ENCODE data around the gene SDC3. TPM values are rescaled to one million over a fixed set of nuclear protein-coding genes. Genes with fewer than 3 reads are reported as not detected.
"Not testable (repeated sequence)": the region's sequence is repeated elsewhere in the genome, so short reads cannot be mapped to it uniquely, and the experiment has no call there.

The SDC3 gene
- total RNA-seq, 1 donor from 2014 or later, result 51.9 TPM

GRCh38 chr1:30950700-30951099 lies 42.1 kb upstream of the SDC3 start:
- no peak overlapping the region for H3K27ac ChIP-seq
- H3K27me3 ChIP-seq, result no peaks in the 10 kb centered on the region
- DNase-seq (ENCODE audit: low spot score in 2 of 2), result no peak
- H3K9me3 ChIP-seq, result no peaks in the 10 kb centered on the region
- no peak for TF ChIP-seq CTCF (IDR thresholded peaks at IDR 0.05)
- H3K4me1 ChIP-seq, result no peaks in the 10 kb centered on the region
- H3K4me3 ChIP-seq, result no peak overlapping the region
- peaks cover 71 to 81% of the 10 kb centered on the region in 2 donors for H3K36me3 ChIP-seq
- intact Hi-C loops (cut with DNase I), result no loop called here

- no peak for DNase-seq (ENCODE audit: low spot score in 2 of 2)
- no peaks in the 10 kb centered on the region for H3K4me1 ChIP-seq
- no peaks in the 10 kb centered on the region for H3K9me3 ChIP-seq
- H3K4me3 ChIP-seq, result no peak overlapping the region
- H3K27me3 ChIP-seq, result no peaks in the 10 kb centered on the region
- no peak overlapping the region for H3K27ac ChIP-seq
- H3K36me3 ChIP-seq, result peaks cover 76 to 88% of the 10 kb centered on the region in 2 donors
- TF ChIP-seq CTCF (IDR thresholded peaks at IDR 0.05), result no peak
- intact Hi-C loops (cut with DNase I), result no loop called here
Observed at GRCh38 chr1:30950053-30950452, 41.5 kb upstream of the SDC3 start.

- H3K27ac ChIP-seq; DNase-seq (ENCODE audit: low spot score in 2 of 2); H3K9me3 ChIP-seq; intact Hi-C loops (cut with DNase I); H3K4me1 ChIP-seq; H3K4me3 ChIP-seq; H3K27me3 ChIP-seq: not testable (repeated sequence)
- peaks cover 79 to 90% of the 10 kb centered on the region in 2 donors for H3K36me3 ChIP-seq
Observed at GRCh38 chr1:30949487-30949838, 40.9 kb upstream of the SDC3 start.

GRCh38 chr1:30948813-30949486 lies 40.4 kb upstream of the SDC3 start:
- H3K27ac ChIP-seq; H3K4me3 ChIP-seq; DNase-seq (ENCODE audit: low spot score in 2 of 2); H3K4me1 ChIP-seq; H3K27me3 ChIP-seq; intact Hi-C loops (cut with DNase I); H3K9me3 ChIP-seq: not testable (repeated sequence)
- H3K36me3 ChIP-seq, result peaks cover 78 to 88% of the 10 kb centered on the region in 2 donors

GRCh38 chr1:30948278-30948677 lies 39.7 kb upstream of the SDC3 start:
- DNase-seq (ENCODE audit: low spot score in 2 of 2), result no peak
- no peaks in the 10 kb centered on the region for H3K9me3 ChIP-seq
- no peaks in the 10 kb centered on the region for H3K4me1 ChIP-seq
- no peak for TF ChIP-seq CTCF (IDR thresholded peaks at IDR 0.05)
- peaks cover 76 to 86% of the 10 kb centered on the region in 2 donors for H3K36me3 ChIP-seq
- intact Hi-C loops (cut with DNase I), result no loop called here
- no peaks in the 10 kb centered on the region for H3K27me3 ChIP-seq
- no peak overlapping the region for H3K27ac ChIP-seq
- H3K4me3 ChIP-seq, result no peak overlapping the region

- Histone ChIP-seq H3K36me3 (peaks cover 71 to 83% of the 10 kb centered on the region in 2 donors), H3K27ac (no peak overlapping the region), H3K4me3 (no peak overlapping the region), H3K27me3 (no peaks in the 10 kb centered on the region), H3K9me3 (no peaks in the 10 kb centered on the region), H3K4me1 (no peaks in the 10 kb centered on the region)
- intact Hi-C loops (cut with DNase I), result no loop called here
- TF ChIP-seq CTCF (IDR thresholded peaks at IDR 0.05), result no peak
- no peak for DNase-seq (ENCODE audit: low spot score in 2 of 2)
Observed at GRCh38 chr1:30947212-30947611, 38.7 kb upstream of the SDC3 start.

Data from ascending aorta (tissue), 2 donors.